MM.1S (cell line): Measurements from ENCODE around the gene BARX2.

Experiments used
- DNase-seq: peaks from one replicate; pipeline ENCODE4 v3.0.0-alpha.2; 2015
- H2AFZ ChIP-seq: fragments of 300-600 bp; sonication (generic); 2 replicates; pipeline ENCODE4 v1.6.0; 2016; ENCODE audit warnings: antibody characterized with exemption, low read length
- H3F3A ChIP-seq: fragments of 300-600 bp; sonication (generic); 2 replicates; pipeline ENCODE4 v1.6.1; 2016; ENCODE audit warnings: mild to moderate bottlenecking, antibody characterized with exemption, low read length, moderate library complexity, mixed read lengths; ENCODE audit not compliant: insufficient read depth
- H3K27ac ChIP-seq: fragments of 300-600 bp; sonication (generic); 2 replicates; pipeline ENCODE4 v1.5.1; 2016; ENCODE audit warnings: mild to moderate bottlenecking, low read length
- H3K27me3 ChIP-seq: fragments of 300-600 bp; sonication (generic); replicated peaks from 2 replicates; pipeline ENCODE4 v1.6.0; 2016; ENCODE audit warnings: low read length; ENCODE audit not compliant: insufficient read depth
- H3K36me3 ChIP-seq: fragments of 300-600 bp; sonication (generic); replicated peaks from 2 replicates; pipeline ENCODE4 v1.6.1; 2016; ENCODE audit warnings: mild to moderate bottlenecking, low read length, mixed read lengths; ENCODE audit not compliant: insufficient read depth
- H3K4me1 ChIP-seq: fragments of 300-600 bp; sonication (generic); 2 replicates; pipeline ENCODE4 v1.6.1; 2016; ENCODE audit warnings: low read length, mixed read lengths
- H3K4me2 ChIP-seq: fragments of 300-600 bp; sonication (generic); 2 replicates; pipeline ENCODE4 v1.6.0; 2016; ENCODE audit warnings: low read depth, low read length
- H3K4me3 ChIP-seq: fragments of 300-600 bp; sonication (generic); 2 replicates; pipeline ENCODE4 v1.5.1; 2016; ENCODE audit warnings: low read length, mixed read lengths
- H3K79me2 ChIP-seq: fragments of 300-600 bp; sonication (generic); 2 replicates; pipeline ENCODE4 v1.6.1; 2016; ENCODE audit warnings: mixed run types, low read length, mixed read lengths
- H3K9ac ChIP-seq: fragments of 300-600 bp; sonication (generic); 2 replicates; pipeline ENCODE4 v1.6.1; 2016; ENCODE audit warnings: low read length, mixed read lengths
- H3K9me2 ChIP-seq: fragments of 300-600 bp; sonication (generic); replicated peaks from 2 replicates; pipeline ENCODE4 v1.6.1; 2016; ENCODE audit warnings: mild to moderate bottlenecking, low read length, mixed read lengths; ENCODE audit not compliant: insufficient read depth
- H3K9me3 ChIP-seq: fragments of 300-600 bp; sonication (generic); replicated peaks from 2 replicates; pipeline ENCODE4 v1.6.1; 2016; ENCODE audit warnings: mild to moderate bottlenecking, low read length, mixed read lengths; ENCODE audit not compliant: insufficient read depth
- H4K20me1 ChIP-seq: fragments of 300-600 bp; sonication (generic); 2 replicates; pipeline ENCODE4 v1.6.1; 2016; ENCODE audit warnings: mild to moderate bottlenecking, low read length, moderate library complexity, mixed read lengths; ENCODE audit not compliant: insufficient read depth
- CTCF ChIP-seq: fragments of 300-600 bp; sonication (generic); IDR thresholded peaks from 2 replicates; pipeline ENCODE4 v1.5.1; 2016; ENCODE audit warnings: antibody characterized with exemption, low read length, mixed read lengths
- EZH2 ChIP-seq: fragments of 300-600 bp; sonication (generic); optimal IDR thresholded peaks from 2 replicates; pipeline ENCODE3; 2017; ENCODE audit warnings: low read depth, mild to moderate bottlenecking, antibody characterized with exemption, low read length, mixed read lengths
- EZH2phosphoT487 ChIP-seq: fragments of 300-600 bp; sonication (generic); IDR thresholded peaks from 2 replicates; pipeline ENCODE4 v1.6.1; 2018; ENCODE audit warnings: antibody characterized with exemption, low read length

BARX2 gene

GRCh38 chr11:129376658-129377341 lies 1.2 kb downstream of the BARX2 start:
- Histone ChIP-seq H3K4me2 (peak overlapping the region; percentile 68), H3K36me3 (0 out of 2 replicates have a peak, but pooled peaks cover 11% of the 10 kb centered on the region), H3K4me1 (peaks cover 10% of the 10 kb centered on the region), H3K4me3 (peak overlapping the region; percentile 95), H4K20me1 (peaks cover 1% of the 10 kb centered on the region; the same call in 1 of the 2 replicates), H3K27ac (peak overlapping the region; percentile 98), H3K9me2 (no peaks in the 10 kb centered on the region), H3K9me3 (no peaks in the 10 kb centered on the region), H2AFZ (no peak overlapping the region), H3F3A (peaks cover 34% of the 10 kb centered on the region), H3K79me2 (peaks cover 66% of the 10 kb centered on the region), H3K9ac (peak overlapping the region; percentile 99), H3K27me3 (no peaks in the 10 kb centered on the region)
- DNase-seq, result no peak
- TF ChIP-seq EZH2, result no peak
- TF ChIP-seq CTCF, result no peak
- no peak for TF ChIP-seq EZH2phosphoT487

- H3K36me3 ChIP-seq, result 0 out of 2 replicates have a peak, but pooled peaks cover 13% of the 10 kb centered on the region
- peaks cover 14% of the 10 kb centered on the region for H3K4me1 ChIP-seq
- TF ChIP-seq EZH2 (no peak), EZH2phosphoT487 (no peak), CTCF (no peak)
- H3K27me3 ChIP-seq, result no peaks in the 10 kb centered on the region
- no peaks in the 10 kb centered on the region for H3K9me2 ChIP-seq
- H3K79me2 ChIP-seq, result peaks cover 76% of the 10 kb centered on the region
- H3K4me2 ChIP-seq, result peak overlapping the region; percentile 68
- peak overlapping the region; percentile 98 for H3K27ac ChIP-seq
- peaks cover 8% of the 10 kb centered on the region for H4K20me1 ChIP-seq
- H3K9me3 ChIP-seq, result no peaks in the 10 kb centered on the region
- no peak for DNase-seq
- peaks cover 34% of the 10 kb centered on the region for H3F3A ChIP-seq
- no peak overlapping the region for H2AFZ ChIP-seq
- peak overlapping the region; percentile 99 for H3K9ac ChIP-seq
- peak overlapping the region; percentile 95 for H3K4me3 ChIP-seq
Observed at GRCh38 chr11:129377739-129378138, 2.1 kb downstream of the BARX2 start.

- Histone ChIP-seq H3K79me2 (peaks cover 96% of the 10 kb centered on the region), H2AFZ (no peak overlapping the region), H3K27me3 (no peaks in the 10 kb centered on the region), H3K4me3 (no peak overlapping the region), H3K4me1 (peaks cover 39% of the 10 kb centered on the region), H3K36me3 (peaks cover 17% of the 10 kb centered on the region; the same call in 1 of the 2 replicates), H3K9me2 (no peaks in the 10 kb centered on the region), H3K27ac (no peak overlapping the region), H3K9me3 (no peaks in the 10 kb centered on the region), H3K4me2 (peak overlapping the region; percentile 68; the same call in 1 of the 2 replicates), H4K20me1 (peaks cover 14% of the 10 kb centered on the region), H3K9ac (no peak overlapping the region), H3F3A (peaks cover 17% of the 10 kb centered on the region)
- no peak for DNase-seq
- TF ChIP-seq EZH2phosphoT487 (no peak), CTCF (no peak), EZH2 (no peak)
Observed at GRCh38 chr11:129380413-129380812, 4.8 kb downstream of the BARX2 start.
